Activated naive CD4-positive, alpha-beta T cell treated with anti-CD3 and anti-CD28 coated beads, Interleukin-2, amount 50 U/mL, for 72 hours (primary cell): Measurements from ENCODE around the gene REG4. TPM values are rescaled to one million over a fixed set of nuclear protein-coding genes. Genes with fewer than 3 reads are reported as not detected.
A peak's percentile ranks its signal among the peaks of the same experiment; 100 is the strongest.

ENCODE experiments used
- ATAC-seq, 2 donors: fragments of 150-1000 bp; cut with Tn5 transposase; 2 replicates each; pipeline ENCODE4 v1.10.0; 2021; ENCODE audit warnings: mild to moderate bottlenecking in 2 of 2, moderate library complexity in 2 of 2
- DNase-seq, 2 donors: peaks; one replicate each; pipeline ENCODE4 v3.0.0; 2021 to 2022; ENCODE audit warnings: low spot score in 2 of 2
- H3K27ac Mint-ChIP-seq, 2 donors: one replicate each; pipeline ENCODE4 v1.8.0; 2022; ENCODE audit warnings: mild to moderate bottlenecking in 2 of 2, mixed read lengths in 2 of 2
- H3K36me3 Mint-ChIP-seq, 2 donors: one replicate each; pipeline ENCODE4 v1.8.0; 2022; ENCODE audit warnings: mixed read lengths in 2 of 2
- H3K9me3 Mint-ChIP-seq, 2 donors: one replicate each; pipeline ENCODE4 v1.8.0; 2022; ENCODE audit warnings: mixed read lengths in 2 of 2
- total RNA-seq, 2 donors: library from RNA; stranded (reverse); gene quantifications; one replicate each; pipeline ENCODE4 v1.2.3, GENCODE V29; 2022

The REG4 gene
- total RNA-seq, 2 donors from 2014 or later = 0.89 to 7.2 TPM

DNA sequence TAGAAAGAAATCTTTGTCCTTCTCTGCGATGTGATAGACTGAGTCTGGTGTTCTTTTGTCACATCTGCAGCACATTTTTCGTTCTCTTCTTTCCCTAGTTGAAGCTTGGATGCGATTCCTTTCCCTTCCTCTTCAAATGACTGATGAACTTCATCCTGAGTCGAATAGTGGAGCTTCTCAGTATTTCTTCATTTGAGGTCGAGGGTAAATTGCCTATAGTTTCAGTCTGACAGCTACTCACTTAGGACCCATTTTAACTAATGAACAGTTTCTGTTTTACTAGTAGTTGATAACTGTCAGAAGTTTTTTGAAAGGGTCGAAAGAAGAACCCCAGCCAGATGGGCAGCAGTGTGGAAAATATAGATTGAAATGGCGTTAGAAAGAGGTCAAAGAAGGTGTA is 4.7 kb upstream of the REG4 start:
- no peak for DNase-seq

DNA sequence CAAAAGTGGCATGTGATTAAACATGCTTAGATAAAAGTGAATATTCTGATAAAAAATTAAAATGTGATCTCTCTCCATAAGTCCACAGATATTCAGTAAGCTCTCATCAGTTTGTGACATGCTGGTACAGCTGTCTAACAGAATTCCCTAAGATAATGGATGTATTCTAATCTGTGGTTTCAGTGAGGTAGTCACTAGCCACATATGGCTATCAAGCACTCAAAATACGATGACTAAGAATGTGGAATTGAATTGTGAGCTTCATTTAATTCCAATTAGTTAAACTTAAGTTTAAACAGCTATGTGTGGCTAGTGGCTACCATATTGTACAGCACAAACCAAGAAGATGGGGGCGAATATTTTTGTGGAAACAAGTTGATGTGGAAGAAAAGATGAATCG is 4.1 kb upstream of the REG4 start:
- H3K36me3 Mint-ChIP-seq = no peaks in the 10 kb centered on the region
- DNase-seq = no peak
- ATAC-seq = no peak
- H3K9me3 Mint-ChIP-seq = peaks cover 0 to 4% of the 10 kb centered on the region in 2 donors
- no peak overlapping the region for H3K27ac Mint-ChIP-seq

More for the DNA sequence above, 4.7 kb upstream of the REG4 start:
- H3K27ac Mint-ChIP-seq = no peak overlapping the region
- H3K9me3 Mint-ChIP-seq = peaks cover 0 to 4% of the 10 kb centered on the region in 2 donors
- no peak for ATAC-seq
- H3K36me3 Mint-ChIP-seq = no peaks in the 10 kb centered on the region

DNA sequence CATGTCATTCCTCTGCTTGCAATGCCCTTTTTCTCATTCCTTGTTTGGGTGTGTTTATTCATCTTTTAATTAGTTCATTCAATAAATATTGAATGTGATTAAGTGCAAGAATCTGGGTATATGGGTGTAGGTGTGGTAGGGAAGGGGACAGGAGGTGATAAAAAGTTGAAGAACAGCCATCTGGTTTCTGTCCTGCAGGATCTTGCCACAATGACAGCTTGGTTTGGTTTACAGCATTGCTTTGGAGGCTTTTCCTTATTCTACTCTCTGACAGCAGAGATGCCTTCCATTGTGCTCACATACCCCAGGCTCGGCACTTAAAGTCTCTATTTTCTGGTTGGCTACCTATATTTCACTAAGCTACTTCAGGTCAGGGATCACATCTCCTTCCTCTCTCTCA is 3.0 kb upstream of the REG4 start:
- Mint-ChIP-seq H3K27ac (no peak overlapping the region), H3K36me3 (no peaks in the 10 kb centered on the region), H3K9me3 (no peaks in the 10 kb centered on the region)
- ATAC-seq = no peak
- no peak for DNase-seq

DNA sequence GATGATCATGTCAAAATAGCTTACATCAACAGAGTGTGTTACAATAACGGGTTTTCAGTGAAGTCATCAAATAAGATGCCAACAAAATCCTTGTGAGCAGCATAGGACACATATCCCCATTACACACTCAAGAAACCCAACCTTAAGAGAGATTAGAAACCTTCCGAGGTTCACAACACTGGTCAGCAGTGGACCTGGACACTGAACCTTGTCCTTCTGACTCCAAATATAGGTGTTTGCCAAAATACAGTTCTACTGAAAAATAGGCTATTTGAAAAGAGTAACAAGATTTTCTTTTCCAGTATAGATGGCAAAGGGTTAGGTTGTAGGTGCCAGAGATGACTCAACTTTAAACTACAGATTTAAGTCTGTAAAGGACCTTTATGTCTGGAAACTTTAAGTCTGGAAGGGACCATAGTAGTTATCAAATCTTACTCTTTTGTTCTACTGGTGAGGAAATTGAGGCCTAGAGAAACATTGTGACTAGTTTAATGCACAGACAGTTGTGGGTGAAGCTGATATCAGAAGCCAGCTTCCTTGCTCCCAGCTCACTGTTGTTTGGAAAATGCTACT is 811 bp upstream of the REG4 start:
- Mint-ChIP-seq H3K9me3 (no peaks in the 10 kb centered on the region), H3K36me3 (no peaks in the 10 kb centered on the region), H3K27ac (no peak overlapping the region)
- ATAC-seq (peak in 1 of 2 donors; percentile 86), DNase-seq (no peak)

DNA sequence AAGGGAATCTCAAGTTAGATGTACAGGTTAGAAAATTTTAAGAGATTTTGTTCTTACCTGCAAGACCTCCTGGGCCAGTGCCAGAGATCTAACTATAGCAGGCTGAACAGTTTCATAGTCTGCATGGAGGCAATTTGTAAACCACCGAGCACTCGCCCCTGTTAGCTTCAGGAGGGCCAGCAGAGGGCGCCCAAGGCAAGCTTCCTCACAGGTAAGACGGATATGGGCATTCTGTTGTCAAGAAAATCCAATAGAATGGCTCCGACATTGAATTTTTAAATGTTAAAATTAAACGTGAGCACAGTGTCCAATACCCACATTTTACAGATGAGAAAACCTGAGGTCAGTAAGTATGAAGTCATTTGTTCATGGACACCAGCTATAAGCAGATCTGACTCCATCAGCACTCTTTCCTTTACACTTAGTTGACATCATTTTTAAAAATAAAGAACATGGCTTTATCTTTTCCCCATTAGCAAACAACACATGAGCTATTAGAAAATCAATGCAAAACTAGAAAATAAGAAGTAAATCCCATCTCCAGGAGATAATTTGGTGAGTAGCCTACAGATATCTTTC is 2.2 kb downstream of the REG4 start:
- ATAC-seq (peak; percentile 79 to 82), DNase-seq (peak; percentile 60 to 63)
- no peaks in the 10 kb centered on the region for H3K9me3 Mint-ChIP-seq
- no peaks in the 10 kb centered on the region for H3K36me3 Mint-ChIP-seq
- no peak overlapping the region for H3K27ac Mint-ChIP-seq

DNA sequence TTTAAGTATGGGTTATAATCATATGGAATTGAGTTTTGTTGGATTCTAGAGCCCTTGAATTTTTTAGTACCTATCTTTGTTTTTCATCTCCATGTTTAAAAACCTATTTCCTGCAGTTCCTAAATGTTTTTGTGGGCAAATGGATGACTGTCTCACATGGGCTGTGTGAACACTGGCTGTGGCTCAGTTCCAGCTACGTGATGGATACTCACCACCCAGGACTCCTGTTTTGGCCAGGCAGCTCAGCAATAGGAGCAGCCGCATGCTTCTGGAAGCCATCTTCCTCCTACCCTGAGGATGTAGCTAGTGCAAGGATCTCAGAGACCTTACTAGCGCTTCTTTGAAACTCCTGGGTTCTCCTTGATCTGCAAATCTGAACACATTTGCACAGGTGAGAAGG is 2.8 kb downstream of the REG4 start:
- H3K27ac Mint-ChIP-seq = no peak overlapping the region
- DNase-seq = no peak
- ATAC-seq = no peak
- no peaks in the 10 kb centered on the region for H3K36me3 Mint-ChIP-seq
- no peaks in the 10 kb centered on the region for H3K9me3 Mint-ChIP-seq

DNA sequence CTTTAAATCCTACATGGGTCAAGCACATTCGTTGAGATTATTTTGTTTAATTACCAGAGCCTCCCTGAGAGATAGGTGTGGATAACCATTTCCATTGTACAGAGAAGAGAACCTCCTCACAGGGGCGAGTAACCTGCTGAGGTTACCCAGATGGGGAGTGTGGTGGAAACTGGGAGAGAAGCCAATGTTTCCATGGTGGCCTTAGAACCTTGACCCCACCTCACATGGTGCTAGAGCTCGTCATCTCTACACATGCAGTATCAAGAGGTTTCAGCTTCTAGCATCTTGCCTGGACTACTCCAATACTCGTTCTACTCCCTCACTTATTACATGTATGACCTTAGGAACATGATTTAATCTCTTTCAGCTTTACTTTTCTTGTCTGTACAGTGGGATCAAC is 4.8 kb downstream of the REG4 start:
- DNase-seq (no peak), ATAC-seq (no peak)
- H3K9me3 Mint-ChIP-seq = no peaks in the 10 kb centered on the region
- H3K36me3 Mint-ChIP-seq = no peaks in the 10 kb centered on the region
- no peak overlapping the region for H3K27ac Mint-ChIP-seq

DNA sequence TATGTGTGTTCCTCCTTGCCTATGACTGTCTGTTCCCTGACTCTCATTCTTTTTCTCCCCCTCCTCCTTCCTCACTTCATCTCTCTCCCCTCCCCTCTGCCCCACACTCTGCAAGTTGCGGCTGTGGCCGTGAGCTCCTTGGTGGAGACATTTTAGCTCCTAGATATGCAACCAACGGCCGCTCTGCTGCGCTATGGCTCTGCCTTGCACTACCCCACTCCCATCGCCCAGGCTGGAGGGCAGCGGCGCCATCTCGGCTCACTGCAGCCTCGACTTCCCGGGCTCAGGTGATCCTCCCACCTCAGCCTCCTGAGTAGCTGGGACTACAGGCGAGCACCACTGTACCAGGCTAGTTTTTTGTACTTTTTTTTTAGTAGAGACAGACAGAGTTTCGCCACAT is 5.5 kb downstream of the REG4 start:
- no peak overlapping the region for H3K27ac Mint-ChIP-seq
- H3K9me3 Mint-ChIP-seq = no peaks in the 10 kb centered on the region
- H3K36me3 Mint-ChIP-seq = no peaks in the 10 kb centered on the region
- ATAC-seq (no peak), DNase-seq (no peak)

DNA sequence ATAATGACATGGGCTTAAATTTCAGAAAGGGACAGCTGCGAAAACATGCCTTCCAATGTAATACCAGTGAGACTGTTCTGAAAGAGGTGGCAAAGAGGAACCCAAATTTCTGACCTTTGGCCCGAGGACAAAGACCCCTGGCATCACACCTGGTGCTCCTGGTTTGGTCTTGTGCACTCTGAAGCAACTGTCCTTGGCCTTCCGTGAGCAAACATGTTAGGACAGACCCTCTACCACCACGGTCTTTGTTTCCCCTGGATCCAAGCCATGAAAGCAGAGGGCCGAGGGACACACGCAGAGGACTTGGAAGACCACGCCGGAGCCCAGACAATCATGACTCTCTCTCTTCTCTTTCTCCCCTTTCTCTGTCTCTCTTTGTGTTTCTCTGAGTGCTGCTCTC is 6.0 kb downstream of the REG4 start:
- H3K27ac Mint-ChIP-seq = no peak overlapping the region
- DNase-seq (no peak), ATAC-seq (no peak)
- no peaks in the 10 kb centered on the region for H3K9me3 Mint-ChIP-seq
- no peaks in the 10 kb centered on the region for H3K36me3 Mint-ChIP-seq

DNA sequence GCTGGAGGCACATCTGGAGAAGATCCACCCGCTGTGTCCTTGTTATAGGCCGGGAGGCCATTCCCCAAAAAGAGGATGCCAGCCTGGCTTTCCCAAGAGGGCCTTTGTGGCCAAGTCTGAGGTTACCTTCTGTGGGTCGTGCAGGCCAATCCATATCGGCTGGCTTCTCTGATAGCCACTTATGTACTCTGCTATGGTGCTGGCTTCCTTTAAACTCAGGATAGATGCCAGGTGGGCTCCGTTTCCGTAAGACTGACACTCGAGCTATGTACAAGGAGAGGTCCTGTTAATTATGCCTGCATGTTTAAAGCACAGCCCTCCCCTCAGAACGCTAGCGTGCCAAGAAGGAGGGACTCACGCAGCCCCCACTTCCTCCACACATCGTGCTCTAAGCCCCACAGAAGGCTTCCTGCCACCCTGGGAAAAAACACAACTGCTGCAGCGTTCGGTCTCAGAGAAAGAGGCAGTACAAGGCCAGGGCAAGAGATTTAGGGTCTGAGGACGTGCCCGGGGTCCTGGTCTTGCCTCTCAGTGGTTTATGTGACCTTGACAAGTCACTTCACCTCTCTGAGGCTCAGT is 11.6 kb downstream of the REG4 start:
- Mint-ChIP-seq H3K9me3 (no peaks in the 10 kb centered on the region), H3K36me3 (peaks cover 0 to 4% of the 10 kb centered on the region in 2 donors), H3K27ac (peak overlapping the region; percentile 9 to 85)
- DNase-seq (peak in 1 of 2 donors; percentile 17), ATAC-seq (peak; percentile 41 to 68)

DNA sequence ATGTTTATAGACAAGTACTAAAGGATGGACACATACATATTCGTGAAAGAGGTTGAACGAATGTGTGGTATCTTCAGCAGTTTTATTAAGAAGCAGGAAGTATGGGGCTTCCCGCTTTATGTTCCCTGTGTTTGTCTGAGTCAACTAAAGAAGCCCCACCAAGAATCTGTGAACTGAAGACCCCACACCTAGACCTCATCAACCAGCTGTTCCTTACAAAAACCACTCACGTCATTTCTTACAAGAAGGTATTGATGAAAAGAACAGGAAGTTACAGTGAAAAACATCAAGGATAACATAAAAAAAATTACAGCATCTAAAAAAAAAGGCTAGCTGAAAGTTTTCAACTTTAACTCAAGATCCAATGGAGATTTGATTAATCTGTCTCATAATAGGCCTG is 12.3 kb downstream of the REG4 start:
- Mint-ChIP-seq H3K36me3 (peaks cover 0 to 4% of the 10 kb centered on the region in 2 donors), H3K27ac (peak overlapping the region; percentile 9 to 85), H3K9me3 (no peaks in the 10 kb centered on the region)
- ATAC-seq (peak in 1 of 2 donors; percentile 20), DNase-seq (no peak)

DNA sequence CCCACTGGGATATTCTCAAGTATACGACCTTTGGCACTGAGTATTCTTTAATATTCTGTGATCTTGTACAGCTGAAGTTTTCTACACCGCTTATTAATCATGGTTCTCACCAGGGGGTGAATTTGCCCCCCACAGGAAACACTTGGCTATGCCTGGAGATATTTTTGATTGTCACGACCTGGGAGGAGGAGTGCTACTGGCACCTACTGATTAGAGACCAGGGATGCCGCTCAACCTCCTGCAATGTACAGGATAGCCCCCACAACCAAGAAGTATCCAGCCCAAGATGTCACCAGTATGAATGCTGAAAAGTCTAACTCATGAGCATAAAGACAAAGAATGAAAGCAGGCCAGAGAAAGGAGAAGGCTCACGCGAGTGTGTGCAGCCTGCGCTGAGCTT is 13.7 kb downstream of the REG4 start:
- ATAC-seq (no peak), DNase-seq (no peak)
- Mint-ChIP-seq H3K27ac (peak overlapping the region in 1 of 2 donors; percentile 69), H3K9me3 (no peaks in the 10 kb centered on the region), H3K36me3 (peaks cover 0 to 4% of the 10 kb centered on the region in 2 donors)

DNA sequence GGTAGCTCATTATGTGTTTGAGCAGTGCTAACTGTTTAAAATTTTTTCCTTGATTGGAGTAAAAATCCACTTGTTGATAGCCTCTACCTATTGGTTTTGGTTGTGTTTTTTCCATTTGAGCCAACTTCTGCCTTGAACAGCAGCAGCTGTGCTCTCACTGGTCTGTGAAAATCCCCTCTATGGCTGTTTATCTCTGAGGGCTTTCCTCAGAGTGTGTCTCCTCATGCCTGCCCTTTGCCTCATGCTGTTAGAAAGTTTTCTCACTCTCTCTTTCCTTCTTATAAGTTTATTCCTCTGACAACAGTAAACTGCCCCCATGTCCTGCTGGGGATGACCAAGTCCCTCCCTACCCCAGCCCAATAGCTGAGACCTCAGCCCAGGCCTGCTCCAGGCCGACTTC is 14.1 kb downstream of the REG4 start:
- Mint-ChIP-seq H3K36me3 (peaks cover 0 to 4% of the 10 kb centered on the region in 2 donors), H3K27ac (no peak overlapping the region), H3K9me3 (no peaks in the 10 kb centered on the region)
- DNase-seq = no peak
- no peak for ATAC-seq

DNA sequence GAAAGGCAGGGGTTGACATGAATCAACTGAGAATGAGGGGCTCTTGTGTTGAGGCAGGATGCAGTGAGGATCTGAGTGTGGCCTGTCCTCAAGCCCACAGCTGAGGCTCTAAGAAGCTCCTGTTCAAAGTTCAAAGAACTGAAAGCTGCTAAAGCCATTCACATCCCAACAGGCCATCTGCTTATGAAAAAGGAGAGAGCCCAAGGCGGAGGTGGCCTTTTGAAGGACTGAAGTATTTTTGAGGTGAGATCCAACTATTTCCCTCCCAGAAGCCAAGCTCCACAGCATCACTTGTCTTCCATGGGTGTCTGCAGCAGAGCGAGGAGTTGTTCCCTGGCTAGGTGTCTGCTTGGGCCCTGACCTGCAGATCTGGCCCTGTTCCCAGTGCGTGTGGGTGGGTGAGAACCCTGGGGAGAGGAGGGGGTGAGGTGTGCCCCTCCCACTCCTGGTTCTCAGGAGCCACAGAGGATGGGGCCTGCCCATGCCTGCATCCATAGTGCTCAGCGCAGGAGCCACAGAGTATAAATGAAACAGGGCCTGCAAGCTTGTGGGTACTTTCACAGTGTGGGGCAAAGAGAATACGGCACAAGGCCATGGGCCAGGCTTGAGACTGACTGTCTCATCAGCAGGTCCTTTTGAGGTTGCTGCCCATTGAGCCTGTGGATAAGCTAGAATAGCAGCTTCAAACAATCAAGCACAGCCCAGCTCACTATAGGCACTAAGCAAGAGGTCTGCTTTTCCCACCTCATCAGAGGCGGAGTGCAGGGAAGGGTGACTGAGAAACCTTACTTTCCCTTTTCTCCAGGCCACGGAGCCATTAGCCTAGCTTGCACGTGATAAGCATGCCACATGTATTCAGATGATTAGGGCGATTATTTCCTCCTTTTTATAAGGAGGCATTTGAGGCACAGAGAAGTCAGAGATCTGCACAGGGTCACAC is 15.7 kb downstream of the REG4 start:
- peak overlapping the region in 1 of 2 donors; percentile 8 for H3K27ac Mint-ChIP-seq
- no peak for ATAC-seq
- peaks cover 0 to 4% of the 10 kb centered on the region in 2 donors for H3K36me3 Mint-ChIP-seq
- H3K9me3 Mint-ChIP-seq = no peaks in the 10 kb centered on the region
- DNase-seq = no peak

DNA sequence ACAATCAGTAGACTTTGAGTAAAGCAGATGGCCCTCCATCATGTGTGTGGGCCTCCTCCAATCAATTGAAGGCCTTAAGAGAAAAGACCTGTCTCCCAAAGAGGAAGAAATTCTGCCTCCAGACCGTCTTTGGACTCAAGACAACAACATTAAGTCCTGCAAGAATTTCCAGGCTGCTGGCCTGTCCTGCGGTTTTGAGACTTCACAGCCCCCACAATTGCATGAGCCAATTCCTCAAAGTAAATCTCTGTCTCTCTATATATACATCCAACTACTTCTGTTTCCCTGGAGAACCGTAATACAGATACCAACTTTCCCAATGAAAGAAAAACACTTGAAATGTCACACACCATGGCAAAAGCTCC is 16.4 kb downstream of the REG4 start:
- peak overlapping the region in 1 of 2 donors; percentile 8 for H3K27ac Mint-ChIP-seq
- ATAC-seq = no peak
- DNase-seq = no peak
- H3K36me3 Mint-ChIP-seq = peaks cover 0 to 4% of the 10 kb centered on the region in 2 donors
- no peaks in the 10 kb centered on the region for H3K9me3 Mint-ChIP-seq

DNA sequence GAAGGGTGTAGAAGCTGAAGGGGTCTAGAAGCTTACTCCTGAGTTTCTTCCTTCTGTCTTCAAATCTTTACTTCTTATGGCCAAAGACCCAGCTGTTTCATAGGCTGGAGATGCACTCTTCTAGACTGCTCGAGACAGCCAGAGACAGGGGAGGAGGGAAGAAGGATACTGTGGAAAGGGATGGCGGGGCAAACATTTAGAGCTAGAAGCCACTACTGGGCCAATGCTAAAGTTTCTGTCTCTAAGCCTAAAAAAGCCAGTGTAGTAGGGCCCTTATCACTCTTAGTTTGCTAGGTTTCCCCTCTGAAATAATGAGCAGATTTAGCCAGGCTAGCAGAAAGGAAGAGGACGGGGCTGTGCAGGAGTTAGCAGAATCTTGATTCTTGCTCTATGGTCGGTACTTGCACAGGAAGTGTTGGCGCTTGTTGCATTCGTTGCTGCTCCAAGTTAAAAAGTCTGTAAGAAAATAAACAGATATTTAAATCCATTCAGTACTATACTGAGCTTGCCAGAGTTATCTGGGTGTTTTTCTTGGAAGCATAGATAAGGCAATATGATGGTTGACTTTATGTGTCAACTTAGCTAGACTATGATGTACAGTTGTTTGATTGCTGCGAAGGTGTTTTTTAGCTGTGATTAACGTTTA is 16.9 kb downstream of the REG4 start:
- H3K9me3 Mint-ChIP-seq = no peaks in the 10 kb centered on the region
- no peak for DNase-seq
- ATAC-seq = no peak
- no peak overlapping the region for H3K27ac Mint-ChIP-seq
- H3K36me3 Mint-ChIP-seq = peaks cover 0 to 4% of the 10 kb centered on the region in 2 donors

DNA sequence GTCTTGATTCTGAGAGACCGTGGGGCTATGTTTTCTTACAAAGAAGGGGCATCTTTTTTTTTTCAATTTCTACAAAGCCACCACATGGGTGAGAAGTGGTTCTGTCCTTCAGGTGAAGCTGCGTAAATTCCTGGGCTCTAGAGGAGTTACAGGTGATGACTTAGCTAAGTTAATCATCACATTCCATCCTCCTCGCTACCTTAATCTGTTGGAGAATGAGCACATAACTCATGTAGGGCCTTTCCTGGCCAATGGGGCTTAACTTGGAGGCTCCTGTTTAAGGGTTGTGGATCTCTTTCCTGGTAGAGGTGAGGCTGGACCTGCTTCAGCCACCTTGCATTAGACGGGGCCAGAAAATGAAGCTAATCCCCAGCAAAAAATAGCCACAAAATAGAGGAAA is 19.9 kb downstream of the REG4 start:
- DNase-seq = no peak
- ATAC-seq = no peak
- Mint-ChIP-seq H3K9me3 (no peaks in the 10 kb centered on the region), H3K27ac (no peak overlapping the region), H3K36me3 (peaks cover 0 to 4% of the 10 kb centered on the region in 2 donors)
